HG03378 (cell line): Measurements from ENCODE around the gene MED29.

Experiments used
- ATAC-seq: cut with Tn5 transposase; IDR thresholded peaks from one replicate; pipeline ENCODE4 v1.9.1; 2021; ENCODE audit warnings: mild to moderate bottlenecking, moderate library complexity; ENCODE audit not compliant: unreplicated experiment

The MED29 gene

DNA sequence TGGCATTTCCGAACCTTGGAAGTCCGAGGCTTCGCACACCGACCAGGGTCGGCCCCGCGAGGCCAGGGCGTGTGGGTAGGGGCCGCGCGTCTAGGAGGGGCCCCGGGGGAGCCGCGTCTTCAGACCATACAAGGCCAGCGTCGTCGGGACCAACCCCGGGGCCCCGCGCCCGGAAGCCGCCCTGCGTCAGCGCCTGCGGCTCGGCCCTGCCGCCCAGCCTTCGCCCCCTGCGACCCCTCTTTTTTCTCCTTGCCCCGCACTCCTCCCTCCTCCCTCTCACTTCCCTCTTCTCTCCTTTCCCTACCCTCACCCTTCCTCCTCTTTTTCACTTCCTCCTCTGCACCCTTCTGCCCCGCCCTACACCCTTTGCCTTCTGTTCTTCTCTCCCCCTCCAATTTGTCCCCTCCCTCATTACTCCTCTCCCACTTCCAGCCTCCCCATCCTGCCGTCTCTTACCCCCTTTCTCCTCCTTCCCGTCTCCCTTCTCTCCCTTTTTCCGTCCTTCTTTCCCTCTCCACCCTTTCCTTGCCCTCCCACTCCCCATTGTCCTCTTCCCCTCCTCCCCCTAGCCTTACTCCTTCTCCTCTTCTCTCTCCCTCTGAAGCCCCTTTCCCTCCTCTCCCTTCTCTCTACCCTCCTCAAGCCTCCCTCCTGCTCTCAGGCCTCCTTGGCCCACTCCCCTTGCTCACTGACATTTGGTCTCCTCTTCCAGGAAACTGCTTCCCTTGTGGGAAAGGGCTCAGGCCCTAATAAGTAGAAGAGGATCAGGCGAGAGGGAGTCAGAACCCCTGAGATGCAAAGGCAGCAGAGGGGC lies 19.0 kb downstream of the MED29 start:
- no peak for ATAC-seq

DNA sequence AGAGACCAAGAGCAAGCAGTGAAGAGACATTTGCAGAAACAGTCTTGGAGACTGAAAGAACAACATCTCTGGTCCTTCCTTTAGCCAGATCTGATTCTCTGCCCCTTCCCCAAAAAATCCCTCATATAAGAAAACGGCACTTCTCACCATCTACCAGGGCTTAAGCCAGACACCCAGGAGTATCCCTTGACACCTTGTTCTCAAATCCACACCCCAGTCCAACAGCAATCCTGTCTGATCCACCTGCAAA lies 19.6 kb downstream of the MED29 start:
- no peak for ATAC-seq

DNA sequence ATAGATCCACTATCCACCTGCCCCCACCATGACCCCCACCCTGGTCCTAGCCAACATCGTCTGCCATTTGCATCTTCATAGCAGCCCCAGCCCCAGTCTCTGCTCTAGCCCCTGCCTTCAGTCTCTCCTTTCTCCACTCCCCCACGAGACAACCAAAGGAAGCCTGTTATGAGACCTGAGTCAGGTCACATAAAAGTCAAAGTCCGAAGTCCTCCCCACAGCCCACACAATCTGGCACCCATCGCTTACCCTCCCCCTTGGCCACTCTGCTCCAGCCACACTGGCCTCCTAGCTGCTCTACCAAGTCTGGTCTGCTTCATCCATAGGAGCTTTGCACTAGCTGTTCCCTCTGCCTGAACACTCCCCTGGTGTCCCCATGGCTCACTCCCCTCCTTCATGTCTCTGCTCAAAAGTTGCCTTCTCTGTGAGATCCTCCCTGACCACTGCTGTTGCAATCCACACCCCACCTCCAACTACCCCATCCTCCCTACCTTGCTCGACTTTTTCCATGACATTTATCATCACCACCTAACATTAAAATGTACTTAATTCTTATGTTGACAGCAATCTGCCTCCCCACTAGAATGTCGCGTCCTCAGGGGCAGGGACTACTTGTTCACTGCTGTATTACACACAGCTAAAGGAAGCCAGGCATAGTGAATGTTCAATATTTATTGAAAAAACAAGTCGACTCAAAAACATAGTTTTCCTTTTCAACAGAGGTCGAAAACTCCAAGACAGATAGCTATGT lies 20.1 kb downstream of the MED29 start:
- ATAC-seq: no peak

GRCh38 chr19:39411832-39412099 lies 20.6 kb downstream of the MED29 start:
- peak; percentile 37 for ATAC-seq

GRCh38 chr19:39412100-39412866 lies 21.1 kb downstream of the MED29 start, which contains the start of gene PLEKHG2:
TSS of gene PLEKHG2 (plus strand) at chr19:39412669. CDS start at chr19:39414087, 1,418 bp downstream.
- peak; percentile 63 for ATAC-seq

DNA sequence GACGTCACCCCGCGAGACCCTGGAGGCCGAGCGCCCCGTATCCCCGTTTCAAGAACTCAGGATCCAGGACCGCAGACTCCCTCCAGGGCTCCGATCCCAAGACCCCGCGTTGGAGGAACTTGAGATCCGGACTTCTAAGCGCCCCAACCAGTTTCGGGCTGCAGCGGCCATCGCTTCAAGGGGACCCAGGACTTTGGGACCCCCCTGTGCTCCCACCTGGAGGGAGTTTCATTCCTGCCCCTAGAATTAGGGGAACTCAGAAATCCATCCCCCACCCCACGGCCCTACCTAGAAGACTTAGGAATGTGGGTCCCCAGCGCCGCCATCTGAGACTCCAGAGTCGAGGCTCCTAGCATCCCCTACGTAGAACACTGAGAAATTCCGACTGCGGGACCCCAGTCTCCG lies 21.7 kb downstream of the MED29 start:
- ATAC-seq: no peak

DNA sequence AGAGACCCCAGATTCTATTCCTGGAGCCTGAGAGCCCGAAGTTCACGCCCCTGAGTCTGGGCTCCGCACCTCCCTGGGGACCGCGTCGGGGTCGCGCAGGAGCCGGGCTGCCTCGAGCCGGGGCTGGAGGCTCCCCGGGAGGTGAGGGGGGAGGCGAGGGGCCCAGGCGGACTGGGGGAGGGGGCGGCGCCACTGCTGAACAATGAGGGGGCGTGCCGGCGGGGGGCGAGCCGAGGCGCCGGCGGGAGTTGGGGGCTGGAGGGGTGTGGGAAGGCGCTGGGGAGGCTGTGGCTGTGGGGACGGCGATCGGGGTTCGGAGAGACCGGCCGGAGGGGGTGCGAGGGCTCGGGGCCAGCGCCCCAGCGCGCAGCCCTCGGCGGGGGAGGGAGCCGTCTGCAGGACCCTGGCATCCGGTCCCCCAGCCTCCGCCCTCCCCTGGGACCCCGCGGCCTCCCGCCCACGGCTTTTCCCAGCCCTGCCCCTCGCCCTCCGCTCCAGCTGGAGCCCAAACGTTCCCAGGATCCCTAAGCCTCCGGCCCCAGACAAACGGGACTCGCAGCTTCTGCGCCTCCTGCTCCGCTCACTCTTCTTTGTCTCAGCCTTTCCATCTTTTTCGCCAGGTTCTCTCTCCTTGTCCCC lies 22.2 kb downstream of the MED29 start:
- ATAC-seq: no peak

DNA sequence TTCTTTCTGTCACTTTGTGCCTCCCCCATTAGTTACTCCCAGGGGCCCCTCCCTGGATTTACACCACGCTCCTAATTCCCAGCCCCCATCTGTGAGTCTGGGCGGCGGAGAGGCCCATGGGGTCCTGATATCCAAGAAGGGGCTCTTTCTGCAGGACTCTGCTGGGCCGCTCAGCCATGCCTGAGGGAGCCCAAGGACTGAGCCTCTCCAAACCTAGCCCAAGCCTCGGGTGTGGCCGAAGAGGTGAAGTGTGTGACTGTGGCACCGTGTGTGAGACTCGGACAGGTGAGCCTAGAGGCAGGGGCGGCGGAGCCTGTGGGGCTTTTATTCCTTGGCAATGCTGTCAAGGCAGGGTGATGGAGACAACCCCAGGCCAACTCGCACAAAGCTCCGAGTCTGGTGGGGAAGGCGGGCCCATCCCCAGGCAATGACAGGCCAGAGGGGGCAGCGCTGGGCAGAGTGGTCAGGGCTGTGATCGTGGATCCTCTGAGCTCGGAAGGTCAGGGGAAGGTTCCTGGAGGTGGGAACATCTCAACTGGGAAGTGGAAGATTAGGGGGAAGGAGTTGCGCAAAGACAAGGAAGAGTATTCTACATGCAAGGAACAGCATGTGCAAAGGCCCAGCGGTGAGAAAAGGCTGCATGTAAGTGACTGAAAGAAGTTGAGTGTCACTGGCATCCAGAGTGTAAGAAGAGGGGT lies 22.9 kb downstream of the MED29 start:
- no peak for ATAC-seq

- no peak for ATAC-seq
These were observed 24.2 kb downstream of the MED29 start for GRCh38 chr19:39415111-39416046.

GRCh38 chr19:39416152-39417120 lies 25.3 kb downstream of the MED29 start:
- no peak for ATAC-seq

DNA sequence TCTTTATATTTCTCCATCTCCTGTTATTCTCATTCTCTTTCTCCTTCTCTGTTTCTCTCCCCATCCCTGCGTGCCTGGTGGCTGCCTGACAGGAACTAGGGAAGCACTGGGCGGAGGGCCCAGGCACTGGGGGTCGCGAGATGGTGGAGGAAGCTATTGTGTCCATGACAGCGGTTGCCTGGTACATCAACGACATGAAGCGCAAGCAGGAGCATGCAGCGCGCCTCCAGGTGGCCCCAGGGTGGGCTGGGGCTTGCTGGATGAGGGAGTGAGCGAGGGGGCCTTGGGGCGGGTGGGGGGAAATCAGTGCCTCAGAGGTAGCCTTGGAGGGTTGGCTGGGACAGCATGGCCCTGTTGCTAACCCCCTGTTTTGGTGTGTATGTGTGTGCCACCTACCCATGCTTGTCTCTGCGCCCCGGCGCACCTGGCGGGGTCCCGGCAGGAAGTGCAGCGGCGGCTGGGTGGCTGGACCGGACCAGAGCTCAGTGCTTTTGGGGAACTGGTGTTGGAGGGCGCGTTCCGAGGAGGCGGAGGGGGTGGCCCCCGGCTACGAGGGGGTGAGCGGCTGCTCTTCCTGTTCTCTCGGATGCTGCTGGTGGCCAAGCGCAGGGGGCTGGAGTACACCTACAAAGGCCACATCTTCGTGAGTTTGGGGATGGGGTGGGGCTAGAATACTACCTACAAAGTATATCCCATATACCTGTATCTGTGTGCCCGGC lies 26.4 kb downstream of the MED29 start:
- ATAC-seq: no peak

GRCh38 chr19:39419003-39419402 lies 27.8 kb downstream of the MED29 start:
- ATAC-seq: no peak

GRCh38 chr19:39420769-39421168 lies 29.6 kb downstream of the MED29 start:
- no peak for ATAC-seq

DNA sequence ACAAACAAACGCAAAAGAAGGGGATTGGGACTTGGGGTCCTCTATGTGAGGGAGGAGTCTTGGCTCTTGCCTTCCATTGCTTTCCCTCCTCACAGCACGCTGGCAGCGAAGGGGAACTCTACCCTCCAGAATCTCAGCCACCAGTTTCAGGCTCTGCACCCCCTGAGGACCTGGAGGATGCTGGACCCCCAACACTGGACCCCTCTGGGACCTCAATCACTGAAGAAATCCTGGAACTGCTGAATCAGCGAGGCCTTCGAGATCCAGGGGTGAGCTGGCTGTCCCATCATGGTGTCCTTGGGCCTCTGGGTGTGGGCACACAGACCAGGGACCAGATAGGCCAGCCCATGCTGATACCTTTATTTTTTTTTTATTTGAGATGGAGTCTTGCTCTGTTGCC lies 30.8 kb downstream of the MED29 start:
- ATAC-seq: no peak

DNA sequence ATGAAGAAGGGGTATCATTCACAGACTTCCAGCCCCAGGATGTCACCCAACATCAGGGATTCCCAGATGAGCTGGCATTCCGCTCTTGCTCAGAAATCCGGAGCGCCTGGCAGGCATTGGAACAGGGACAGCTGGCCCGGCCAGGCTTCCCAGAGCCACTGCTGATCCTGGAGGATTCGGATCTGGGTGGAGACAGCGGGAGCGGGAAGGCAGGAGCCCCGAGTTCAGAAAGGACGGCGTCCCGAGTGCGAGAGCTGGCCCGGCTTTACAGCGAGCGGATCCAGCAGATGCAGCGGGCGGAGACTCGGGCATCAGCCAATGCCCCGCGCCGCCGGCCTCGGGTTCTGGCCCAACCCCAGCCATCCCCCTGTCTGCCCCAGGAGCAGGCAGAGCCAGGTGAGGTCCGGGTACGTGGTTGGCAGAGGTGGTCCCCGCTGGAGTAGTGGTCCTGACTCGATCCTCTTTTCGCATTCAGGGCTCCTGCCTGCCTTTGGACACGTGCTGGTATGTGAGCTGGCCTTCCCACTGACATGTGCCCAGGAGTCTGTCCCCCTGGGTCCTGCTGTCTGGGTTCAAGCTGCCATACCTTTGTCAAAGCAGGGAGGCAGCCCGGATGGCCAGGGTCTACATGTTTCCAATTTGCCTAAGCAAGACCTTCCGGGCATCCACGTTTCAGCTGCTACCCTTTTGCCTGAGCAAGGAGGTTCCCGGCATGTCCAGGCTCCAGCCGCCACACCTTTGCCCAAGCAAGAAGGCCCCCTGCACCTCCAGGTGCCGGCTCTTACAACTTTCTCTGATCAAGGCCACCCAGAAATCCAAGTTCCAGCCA lies 32.3 kb downstream of the MED29 start:
- no peak for ATAC-seq

GRCh38 chr19:39424934-39425333 lies 33.8 kb downstream of the MED29 start:
- ATAC-seq: no peak

DNA sequence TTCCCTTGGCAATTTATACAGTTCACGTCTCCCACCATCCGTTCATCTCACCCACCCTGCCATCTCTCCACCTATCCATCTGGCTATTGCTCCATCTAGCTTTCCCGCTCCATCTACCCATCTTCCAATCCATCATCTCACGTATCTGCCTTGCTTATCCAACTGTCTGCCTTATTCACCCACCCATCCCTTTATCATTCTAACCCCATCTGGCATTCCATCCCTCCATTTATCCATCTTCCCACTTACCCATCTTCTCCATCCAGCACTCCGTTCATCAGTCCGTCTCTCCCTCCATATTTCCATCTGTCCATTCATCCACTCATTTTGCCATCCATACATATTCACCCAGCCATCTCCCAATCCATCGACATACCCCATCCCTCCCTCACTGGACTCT lies 34.6 kb downstream of the MED29 start:
- no peak for ATAC-seq
